Testis (tissue), 2 donors: Measurements from ENCODE around the gene KRT6A.

Source experiments
- POLR2A ChIP-seq: fragments of 450-650 bp; IDR thresholded peaks from one replicate; pipeline ENCODE4 v1.6.1; 2017; ENCODE audit warnings: antibody characterized with exemption, mild to moderate bottlenecking, moderate library complexity
- TF ChIP-seq, protein P1 (sequence below), 3 experiments: fragments of 450-650 bp in 2 of 3; fragments of 200-600 bp in 1 of 3; sonication (generic) in 1 of 3; IDR thresholded peaks; one replicate each; pipeline ENCODE4 v1.5.1; 2016 to 2019; ENCODE audit warnings: antibody characterized with exemption in 3 of 3, mild to moderate bottlenecking in 2 of 3, moderate library complexity in 1 of 3

DNA sequence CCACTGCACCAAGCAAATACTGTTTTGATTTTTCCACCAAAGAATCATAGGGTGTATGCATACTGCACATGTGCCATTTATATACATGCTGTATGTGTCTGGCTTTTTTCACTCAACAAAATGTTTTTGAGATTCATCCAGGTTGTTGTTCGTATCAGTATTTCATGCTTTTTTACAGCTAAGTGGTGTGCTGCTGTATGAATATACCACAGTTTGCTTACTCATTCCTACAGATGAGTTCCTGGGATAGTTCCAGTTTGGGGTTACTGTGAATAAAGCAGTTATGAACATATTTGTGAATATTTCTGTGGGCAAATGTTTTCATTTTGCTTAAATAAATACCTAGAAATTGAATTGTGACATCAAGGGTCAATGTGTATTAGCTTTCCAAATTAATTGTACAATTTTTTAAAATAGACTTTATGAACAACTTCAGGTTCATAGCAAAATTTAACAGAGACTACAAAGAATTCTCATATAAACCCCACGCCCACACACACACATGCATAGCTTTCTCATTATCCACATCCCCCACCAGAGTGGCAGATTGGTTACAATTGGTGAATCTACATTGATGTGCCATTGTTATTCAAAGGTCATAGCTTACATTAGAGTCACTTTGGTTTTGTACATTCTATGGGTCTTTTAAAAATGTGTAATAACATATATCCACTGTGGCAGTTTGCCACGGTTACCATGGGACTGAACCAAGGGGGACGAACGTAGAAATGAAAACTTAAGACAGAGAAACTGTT lies 6.9 kb upstream of the KRT6A start:
- TF ChIP-seq POLR2A: no peak
- TF ChIP-seq, protein P1, sequence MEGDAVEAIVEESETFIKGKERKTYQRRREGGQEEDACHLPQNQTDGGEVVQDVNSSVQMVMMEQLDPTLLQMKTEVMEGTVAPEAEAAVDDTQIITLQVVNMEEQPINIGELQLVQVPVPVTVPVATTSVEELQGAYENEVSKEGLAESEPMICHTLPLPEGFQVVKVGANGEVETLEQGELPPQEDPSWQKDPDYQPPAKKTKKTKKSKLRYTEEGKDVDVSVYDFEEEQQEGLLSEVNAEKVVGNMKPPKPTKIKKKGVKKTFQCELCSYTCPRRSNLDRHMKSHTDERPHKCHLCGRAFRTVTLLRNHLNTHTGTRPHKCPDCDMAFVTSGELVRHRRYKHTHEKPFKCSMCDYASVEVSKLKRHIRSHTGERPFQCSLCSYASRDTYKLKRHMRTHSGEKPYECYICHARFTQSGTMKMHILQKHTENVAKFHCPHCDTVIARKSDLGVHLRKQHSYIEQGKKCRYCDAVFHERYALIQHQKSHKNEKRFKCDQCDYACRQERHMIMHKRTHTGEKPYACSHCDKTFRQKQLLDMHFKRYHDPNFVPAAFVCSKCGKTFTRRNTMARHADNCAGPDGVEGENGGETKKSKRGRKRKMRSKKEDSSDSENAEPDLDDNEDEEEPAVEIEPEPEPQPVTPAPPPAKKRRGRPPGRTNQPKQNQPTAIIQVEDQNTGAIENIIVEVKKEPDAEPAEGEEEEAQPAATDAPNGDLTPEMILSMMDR (IDR thresholded peaks at IDR 0.05): no peak
